HG03064 (cell line): Measurements from ENCODE around the gene EFTUD2.
"Not testable (repeated sequence)": the region's sequence is repeated elsewhere in the genome, so short reads cannot be mapped to it uniquely, and the experiment has no call there.

ENCODE experiments used
- ATAC-seq: cut with Tn5 transposase; IDR thresholded peaks from one replicate; pipeline ENCODE4 v1.9.1; 2021; ENCODE audit warnings: low read depth; ENCODE audit not compliant: unreplicated experiment

The EFTUD2 gene

DNA sequence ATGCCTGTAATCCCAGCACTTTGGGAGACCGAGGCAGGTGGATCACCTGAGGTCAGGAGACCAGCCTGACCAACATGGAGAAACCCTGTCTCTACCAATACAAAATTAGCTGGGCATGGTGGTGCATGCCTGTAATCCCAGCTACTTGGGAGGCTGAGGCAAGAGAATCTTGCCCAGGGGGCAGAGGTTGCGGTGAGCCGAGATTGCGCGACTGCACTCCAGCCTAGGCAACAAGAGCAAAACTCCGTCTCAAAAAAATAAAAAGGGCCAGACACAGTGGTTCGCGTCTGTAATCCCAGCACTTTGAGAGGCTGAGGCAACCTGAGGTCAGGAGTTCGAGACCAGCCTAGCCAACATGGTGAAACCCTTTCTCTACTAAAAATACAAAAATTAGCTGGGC, 74.0 kb downstream of the EFTUD2 start:
- not testable (repeated sequence) for ATAC-seq

DNA sequence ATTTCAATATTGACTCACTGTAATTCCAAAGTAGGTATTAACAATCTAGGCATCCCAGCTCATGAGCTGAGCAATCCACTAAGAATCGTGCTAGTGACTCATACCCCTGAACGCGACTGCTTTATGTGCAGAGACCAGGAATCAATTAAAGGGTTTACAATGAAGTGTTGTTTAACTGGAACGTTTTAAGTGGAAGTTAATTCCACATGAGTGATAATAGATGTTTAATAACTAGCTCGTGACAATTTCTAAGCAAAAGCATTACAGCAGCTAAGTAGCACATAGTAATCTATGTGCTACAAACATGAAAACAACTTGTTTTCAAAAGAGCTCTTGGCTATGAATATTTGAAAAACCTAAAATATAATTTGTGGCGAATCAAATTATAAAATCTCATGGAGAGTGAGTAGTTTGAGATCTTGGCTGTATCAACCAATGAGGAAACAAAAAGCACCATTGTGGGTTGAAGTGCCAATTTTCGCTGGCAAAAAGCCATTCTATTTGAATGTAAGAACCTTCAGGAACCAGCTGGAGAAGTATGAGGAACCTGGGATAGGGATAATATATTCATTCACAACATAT, 78.5 kb downstream of the EFTUD2 start:
- no peak for ATAC-seq

DNA sequence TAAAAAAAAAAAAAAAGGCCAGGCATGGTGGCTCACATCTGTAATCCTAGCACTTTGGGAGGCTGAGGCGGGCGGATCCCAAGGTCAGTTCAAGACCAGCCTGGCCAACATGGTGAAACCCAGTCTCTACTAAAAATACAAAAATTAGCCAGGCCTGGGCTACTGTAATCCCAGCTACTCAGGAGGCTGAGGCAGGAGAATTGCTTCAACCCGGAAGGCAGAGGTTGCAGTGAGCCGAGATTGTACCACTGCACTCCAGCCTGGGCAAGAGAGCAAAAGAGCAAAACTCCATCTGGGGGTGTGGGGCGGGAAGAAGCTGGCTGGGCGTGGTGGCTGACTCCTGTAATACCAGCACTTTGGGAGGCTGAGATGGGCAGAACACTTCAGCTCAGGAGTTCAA, 80.7 kb downstream of the EFTUD2 start:
- not testable (repeated sequence) for ATAC-seq

DNA sequence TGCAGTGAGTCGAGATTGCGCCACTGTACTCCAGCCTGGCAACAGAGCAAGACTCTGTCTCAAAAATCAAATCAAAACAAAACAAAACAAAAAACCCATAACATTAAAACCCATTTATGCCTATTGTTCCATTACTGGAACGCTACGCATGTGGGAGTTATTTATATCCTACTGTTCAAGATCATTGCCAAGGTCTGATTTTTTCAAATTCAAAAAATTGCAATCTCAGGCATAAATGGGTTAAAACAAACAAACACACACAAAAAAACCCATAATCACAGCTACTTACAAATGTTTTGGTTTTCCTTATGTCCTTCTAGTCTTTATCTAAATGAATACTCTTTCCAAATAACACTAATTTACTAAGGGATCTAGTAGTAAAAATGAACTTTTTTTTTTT, 87.0 kb downstream of the EFTUD2 start:
- ATAC-seq = no peak

DNA sequence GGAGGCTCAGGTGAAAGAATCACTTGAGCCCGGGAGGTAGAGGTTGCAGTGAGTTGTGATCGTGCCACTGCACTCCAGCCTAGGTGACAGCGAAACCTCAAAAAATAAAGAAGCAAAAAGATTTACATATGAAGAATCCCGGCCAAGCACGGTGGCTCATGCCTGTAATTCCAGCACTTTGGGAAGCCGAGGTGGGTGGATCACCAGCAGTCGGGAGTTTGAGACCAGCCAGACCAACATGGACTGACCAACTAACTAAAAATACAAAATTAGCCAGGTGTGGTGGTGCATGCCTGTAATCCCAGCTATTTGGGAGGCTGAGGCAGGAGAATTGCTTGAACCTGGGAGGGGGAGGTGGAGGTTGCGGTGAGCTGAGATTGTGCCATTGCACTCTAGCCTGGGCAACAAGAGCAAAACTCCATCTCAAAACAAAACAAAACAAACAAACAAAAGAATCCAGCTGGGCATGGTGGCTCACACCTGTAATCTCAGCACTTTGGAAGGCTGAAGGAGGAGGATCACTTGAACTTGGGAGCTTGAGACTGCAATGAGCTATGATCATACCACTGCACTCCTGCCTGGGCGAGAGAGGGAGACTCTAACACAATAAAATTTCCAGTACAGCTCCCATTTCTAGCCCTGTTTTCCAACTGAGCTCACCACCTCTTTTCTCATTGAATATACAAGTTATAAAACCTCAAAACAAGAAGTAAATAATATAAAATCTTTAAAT, 90.4 kb downstream of the EFTUD2 start:
- ATAC-seq = not testable (repeated sequence)

DNA sequence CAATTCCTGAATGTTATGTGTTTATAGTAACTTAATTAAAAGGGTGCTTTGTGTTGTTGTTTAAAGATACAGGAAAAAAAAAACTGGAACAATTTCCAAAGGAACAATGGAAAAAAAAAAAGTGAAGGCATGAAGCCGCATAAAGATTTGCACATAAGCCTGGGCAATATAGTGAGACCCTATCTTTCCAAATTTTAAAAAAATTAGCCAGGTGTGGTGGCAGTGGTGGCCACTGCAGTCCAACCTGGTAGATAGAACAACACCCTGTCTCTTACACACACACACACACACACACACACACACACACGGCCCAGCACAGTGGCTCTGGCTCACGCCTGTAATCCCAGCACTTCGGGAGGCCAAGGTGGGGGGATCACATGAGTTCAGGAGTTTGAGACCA, 91.1 kb downstream of the EFTUD2 start:
- no peak for ATAC-seq

DNA sequence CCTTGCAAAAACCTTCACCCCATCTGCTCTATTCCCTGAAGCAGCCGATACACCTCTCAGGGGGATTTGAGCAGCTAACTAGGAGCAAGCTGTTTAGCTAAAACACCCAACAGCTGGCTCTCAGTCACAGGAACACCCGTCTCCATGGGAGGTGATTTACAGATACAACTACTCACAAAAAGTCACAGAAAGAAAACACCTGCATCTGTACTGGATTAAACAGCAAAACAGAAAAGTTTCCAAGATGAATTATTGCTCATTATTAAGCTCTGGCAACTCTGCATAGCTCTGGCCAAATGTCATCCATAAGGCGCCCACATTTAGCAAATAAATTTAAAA, 91.5 kb downstream of the EFTUD2 start:
- ATAC-seq = no peak

DNA sequence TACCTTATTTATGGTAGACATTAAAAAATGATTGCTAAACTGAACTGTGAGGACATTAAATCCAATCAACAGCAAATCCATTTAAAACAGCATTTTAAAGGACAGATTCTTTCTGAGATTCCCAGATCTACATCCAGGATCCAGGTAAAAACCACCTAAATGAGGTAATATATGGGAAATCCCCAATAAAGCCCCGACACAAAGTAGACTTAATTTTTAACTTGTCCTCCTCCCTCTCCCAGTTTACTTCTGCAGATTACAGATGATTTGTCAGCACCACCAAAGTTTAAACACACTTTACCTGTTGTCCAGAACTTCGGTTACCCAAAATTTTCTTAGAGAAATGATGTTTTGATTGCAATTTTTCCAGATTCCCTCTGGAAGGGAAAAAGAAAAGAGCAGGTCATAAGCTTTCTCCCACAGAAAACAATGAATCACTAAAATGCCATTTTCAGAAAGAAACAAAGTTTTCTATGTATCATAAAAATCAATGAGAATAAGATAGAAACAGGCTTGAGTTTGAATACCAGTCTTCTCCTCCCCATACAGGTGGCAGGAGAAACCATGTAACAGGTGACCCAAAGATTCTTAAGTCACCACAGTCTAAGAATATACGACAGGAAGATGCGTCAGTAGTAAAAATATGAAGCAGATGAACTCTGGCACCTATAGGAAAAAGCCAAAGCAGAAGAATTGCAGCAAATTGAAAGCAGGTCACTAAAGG, 92.0 kb downstream of the EFTUD2 start:
- ATAC-seq = no peak

DNA sequence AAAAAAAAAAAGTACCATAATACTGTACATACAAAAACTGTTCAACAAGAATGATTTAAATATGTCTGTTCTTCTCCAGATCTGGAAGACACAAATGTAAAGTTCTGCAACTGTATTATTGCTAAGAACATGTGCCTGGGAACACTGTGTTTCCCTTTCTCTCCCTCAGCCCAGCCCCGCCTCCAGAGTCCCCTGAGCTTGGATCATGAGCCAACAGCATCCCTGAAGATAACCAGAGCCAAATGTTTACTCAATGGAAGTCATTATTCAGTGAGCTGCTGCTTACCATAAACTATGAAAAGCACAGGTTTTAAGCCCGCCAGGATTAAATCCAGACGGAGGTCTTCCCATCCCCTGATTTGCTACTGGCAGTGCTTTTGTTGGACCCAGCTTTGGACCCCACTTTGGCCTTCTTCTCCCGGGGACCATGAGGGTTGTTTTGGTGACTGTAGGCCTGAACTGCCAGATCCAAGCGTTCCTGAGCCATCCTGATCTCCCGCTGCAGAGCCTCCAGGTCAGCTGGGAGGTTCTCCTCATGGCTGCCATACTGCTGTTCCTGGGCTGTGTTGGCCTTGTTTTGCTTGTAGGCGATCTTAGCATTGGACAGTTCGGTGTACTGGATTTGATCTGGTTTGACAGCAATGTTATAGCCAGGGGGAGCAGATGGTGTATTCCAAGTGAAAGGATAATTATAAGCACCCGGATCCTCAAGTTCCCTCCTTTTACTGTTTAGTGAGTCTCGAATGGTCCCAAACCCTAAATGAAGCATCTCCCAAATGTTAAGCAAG, 94.7 kb downstream of the EFTUD2 start:
- no peak for ATAC-seq

DNA sequence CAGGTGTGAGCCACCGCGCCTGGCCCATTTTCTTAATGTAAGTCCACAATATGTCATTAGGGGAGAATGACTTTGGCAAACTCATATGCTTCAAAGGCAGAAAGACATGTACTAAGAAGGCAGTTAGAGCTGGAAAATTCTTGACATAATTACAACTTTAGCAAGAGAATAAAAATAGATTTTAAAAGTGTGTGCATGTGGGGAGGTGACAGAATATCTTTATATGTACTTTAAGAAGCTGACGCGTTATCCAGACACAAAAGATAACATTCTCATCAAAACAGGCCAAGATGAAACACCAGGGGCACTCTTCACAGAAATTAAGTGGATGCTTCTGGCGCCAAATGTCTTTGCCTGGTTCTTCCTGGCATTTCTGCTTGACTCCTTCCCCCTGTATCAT, 97.4 kb downstream of the EFTUD2 start:
- ATAC-seq = no peak
